ENCODE data around the gene ARHGAP23. TPM values are rescaled to one million over a fixed set of nuclear protein-coding genes. Genes with fewer than 3 reads are reported as not detected.

ARHGAP23 gene
- total and polyA plus RNA-seq, 10 donors, result 7.5 to 250 (median 67.0) TPM

- no peak for TF ChIP-seq POLR2AphosphoS5 (IDR thresholded peaks at IDR 0.05)
- no peak for TF ChIP-seq POLR2A (IDR thresholded peaks at IDR 0.05)
- TF ChIP-seq CTCF (IDR thresholded peaks at IDR 0.05 in 8 of 11, conservative IDR thresholded peaks at IDR 0.05 in 3 of 11), result no peak
- Histone ChIP-seq H3K4me3 (no peak overlapping the region), H3K27me3 (replicated peaks in 1 of 7) (peaks cover 0 to 83% (median 21%) of the 10 kb centered on the region in 7 donors), H3K9me3 (no peaks in the 10 kb centered on the region), H3K4me1 (peaks cover 11 to 71% (median 42%) of the 10 kb centered on the region in 6 donors), H3K36me3 (no peaks in the 10 kb centered on the region), H3K27ac (no peak overlapping the region)
- 87 to 95% (median 89%) methylated on average over 6 to 7 of the region's 7 CpGs for WGBS, 5 donors
- DNase-seq, result no peak
- intact Hi-C loops (cut with DNase I; ENCODE audit: low total_unique reads), result no loop called here
Measured at GRCh38 chr17:38418062-38418692, 10.1 kb upstream of the ARHGAP23 start.

GRCh38 chr17:38418693-38419507, 9.4 kb upstream of the ARHGAP23 start:
- Histone ChIP-seq H3K9me3 (no peaks in the 10 kb centered on the region), H3K27ac (no peak overlapping the region), H3K4me1 (peaks cover 11 to 76% (median 44%) of the 10 kb centered on the region in 6 donors), H3K27me3 (replicated peaks in 1 of 7) (peaks cover 0 to 91% (median 21%) of the 10 kb centered on the region in 7 donors), H3K36me3 (no peaks in the 10 kb centered on the region), H3K4me3 (peak overlapping the region in 4 of 8 donors; percentile 7 to 56 (median 14))
- intact Hi-C loops (cut with DNase I; ENCODE audit: low total_unique reads), result no loop called here
- TF ChIP-seq POLR2A (IDR thresholded peaks at IDR 0.05), result no peak
- TF ChIP-seq CTCF (IDR thresholded peaks at IDR 0.05 in 8 of 11, conservative IDR thresholded peaks at IDR 0.05 in 3 of 11), result no peak
- no peak for TF ChIP-seq POLR2AphosphoS5 (IDR thresholded peaks at IDR 0.05)
- 5 to 12% (median 8%) methylated on average over 39 to 70 of the region's 78 CpGs for WGBS, 5 donors
- no peak for DNase-seq

GRCh38 chr17:38419508-38419981, 8.7 kb upstream of the ARHGAP23 start:
- 15 to 32% (median 24%) methylated on average over 5 to 10 of the region's 10 CpGs for WGBS, 5 donors
- H3K4me1 ChIP-seq, result peaks cover 11 to 81% (median 47%) of the 10 kb centered on the region in 6 donors
- intact Hi-C loops (cut with DNase I; ENCODE audit: low total_unique reads), result no loop called here
- TF ChIP-seq CTCF (IDR thresholded peaks at IDR 0.05 in 8 of 11, conservative IDR thresholded peaks at IDR 0.05 in 3 of 11) (no peak), POLR2AphosphoS5 (IDR thresholded peaks at IDR 0.05) (no peak), POLR2A (IDR thresholded peaks at IDR 0.05) (no peak)
- H3K27ac ChIP-seq, result no peak overlapping the region
- no peak for DNase-seq
- H3K9me3 ChIP-seq, result no peaks in the 10 kb centered on the region
- H3K36me3 ChIP-seq, result no peaks in the 10 kb centered on the region
- peaks cover 0 to 97% (median 21%) of the 10 kb centered on the region in 7 donors for H3K27me3 ChIP-seq (replicated peaks in 1 of 7)
- peak overlapping the region in 2 of 8 donors; percentile 10 to 56 for H3K4me3 ChIP-seq

GRCh38 chr17:38420518-38420917, 7.7 kb upstream of the ARHGAP23 start:
- 72 to 83% (median 79%) methylated on average over 6 of the region's 6 CpGs for WGBS, 5 donors
- peaks cover 0 to 99% (median 21%) of the 10 kb centered on the region in 7 donors for H3K27me3 ChIP-seq (replicated peaks in 1 of 7)
- intact Hi-C loops (cut with DNase I; ENCODE audit: low total_unique reads), result loop anchor here (10.0 kb wide), 1 partner anchor 64 kb away; no protein-coding TSS in a partner anchor

More at GRCh38 chr17:38420518-38420917, 7.7 kb upstream of the ARHGAP23 start:
- H3K36me3 ChIP-seq, result no peaks in the 10 kb centered on the region
- H3K27ac ChIP-seq, result peak overlapping the region in 3 of 8 donors; percentile 39 to 52 (median 46)
- H3K9me3 ChIP-seq, result no peaks in the 10 kb centered on the region
- peaks cover 6 to 81% (median 47%) of the 10 kb centered on the region in 6 donors for H3K4me1 ChIP-seq
- no peak overlapping the region for H3K4me3 ChIP-seq
- TF ChIP-seq POLR2AphosphoS5 (IDR thresholded peaks at IDR 0.05) (no peak), CTCF (IDR thresholded peaks at IDR 0.05 in 8 of 11, conservative IDR thresholded peaks at IDR 0.05 in 3 of 11) (no peak), POLR2A (IDR thresholded peaks at IDR 0.05) (no peak)
- no peak for DNase-seq
